Mesothelial cell of epicardium (in vitro differentiated cells): ENCODE measurements around the gene METTL6. TPM values are rescaled to one million over a fixed set of nuclear protein-coding genes. Genes with fewer than 3 reads are reported as not detected.
"Not testable (repeated sequence)": the region's sequence is repeated elsewhere in the genome, so short reads cannot be mapped to it uniquely, and the experiment has no call there.

ENCODE experiments used
- DNase-seq, 2 experiments: peaks; one replicate each; pipeline ENCODE4 v3.0.0; 2021; ENCODE audit warnings: low spot score in 2 of 2; ENCODE audit not compliant: unreplicated experiment in 2 of 2
- H3K27ac Mint-ChIP-seq: 2 replicates; pipeline ENCODE4 v1.8.0; 2021; ENCODE audit warnings: mixed read lengths
- H3K27me3 Mint-ChIP-seq: 2 replicates; pipeline ENCODE4 v1.8.0; 2021; ENCODE audit warnings: low read depth, mixed read lengths
- H3K36me3 Mint-ChIP-seq: 2 replicates; pipeline ENCODE4 v1.8.0; 2021; ENCODE audit warnings: mixed read lengths
- H3K4me1 Mint-ChIP-seq: 2 replicates; pipeline ENCODE4 v1.8.0; 2021; ENCODE audit warnings: mixed read lengths
- H3K4me3 Mint-ChIP-seq: 2 replicates; pipeline ENCODE4 v1.8.0; 2021; ENCODE audit warnings: mild to moderate bottlenecking, moderate library complexity, mixed read lengths
- H3K9me3 Mint-ChIP-seq: 2 replicates; pipeline ENCODE4 v1.8.0; 2021; ENCODE audit warnings: mixed read lengths
- CTCF ChIP-seq: fragments of 200-600 bp; sonication (generic); IDR thresholded peaks from one replicate; pipeline ENCODE4 v1.5.0; 2021; ENCODE audit warnings: antibody characterized with exemption; ENCODE audit not compliant: unreplicated experiment
- total RNA-seq: library from RNA; stranded (reverse); gene quantifications from 3 replicates; pipeline ENCODE4 v1.2.1, GENCODE V29; 2021

The METTL6 gene
- total RNA-seq, 1 donor from 2014 or later = 23.5 TPM

GRCh38 chr3:15428539-15428938 lies 1.2 kb upstream of the METTL6 start:
- Mint-ChIP-seq H3K4me3 (peak overlapping the region; percentile 96), H3K4me1 (peaks cover 34% of the 10 kb centered on the region), H3K27me3 (no peaks in the 10 kb centered on the region), H3K9me3 (no peaks in the 10 kb centered on the region), H3K36me3 (peaks cover 13% of the 10 kb centered on the region), H3K27ac (peak overlapping the region; percentile 88)
- DNase-seq = no peak
- TF ChIP-seq CTCF = no peak

DNA sequence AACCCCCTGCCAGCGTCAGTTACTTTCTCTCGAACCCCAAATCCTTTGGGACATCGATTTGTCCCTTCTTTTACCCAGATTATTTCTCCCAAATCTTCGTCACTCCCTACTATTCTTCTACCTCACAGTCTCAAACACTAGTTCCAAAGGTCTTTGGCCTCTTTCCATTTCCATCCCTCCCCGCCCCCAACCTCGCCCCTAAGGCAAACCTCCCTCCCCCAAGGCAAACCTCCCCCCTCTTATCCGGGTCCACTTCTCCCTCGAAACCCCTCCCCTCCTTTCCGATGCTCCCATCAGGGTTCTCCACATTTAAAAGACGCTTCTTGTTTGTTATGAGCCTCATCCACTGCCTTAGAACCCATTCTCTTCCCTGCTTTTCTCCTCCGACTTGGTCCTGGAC lies 637 bp upstream of the METTL6 start:
- Mint-ChIP-seq H3K4me1 (peaks cover 34% of the 10 kb centered on the region), H3K27ac (peak overlapping the region; percentile 88), H3K36me3 (peaks cover 10% of the 10 kb centered on the region), H3K9me3 (no peaks in the 10 kb centered on the region), H3K27me3 (no peaks in the 10 kb centered on the region), H3K4me3 (peak overlapping the region; percentile 96)
- no peak for TF ChIP-seq CTCF
- no peak for DNase-seq

DNA sequence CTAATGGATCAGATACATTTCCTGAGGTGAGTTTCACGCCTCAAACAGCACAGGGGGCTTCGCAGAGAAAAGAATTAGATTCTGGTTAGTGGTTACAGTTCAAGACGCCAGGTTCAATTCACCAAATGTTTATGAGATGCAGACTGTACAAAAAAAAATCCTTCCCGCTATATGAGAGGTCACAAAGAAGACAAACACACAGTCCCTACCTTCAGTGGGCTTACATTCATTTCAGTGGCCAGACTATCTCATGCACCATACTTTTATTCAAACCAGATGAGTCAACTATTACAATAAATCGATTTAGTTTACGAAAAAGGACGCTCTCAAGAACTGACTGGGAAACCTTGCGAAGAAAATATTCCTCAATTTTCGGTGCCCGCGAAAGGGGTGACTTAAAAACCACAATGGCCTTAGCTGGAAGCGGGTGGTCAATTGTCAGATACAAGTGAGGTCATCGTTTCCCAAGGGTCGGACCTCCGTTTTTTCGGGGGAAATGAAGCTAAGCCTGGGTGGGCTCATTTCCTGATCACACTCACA lies 695 bp downstream of the METTL6 start:
- Mint-ChIP-seq H3K9me3 (no peaks in the 10 kb centered on the region), H3K4me1 (peaks cover 34% of the 10 kb centered on the region), H3K27ac (peak overlapping the region; percentile 88), H3K36me3 (peaks cover 13% of the 10 kb centered on the region), H3K27me3 (no peaks in the 10 kb centered on the region), H3K4me3 (peak overlapping the region; percentile 96)
- no peak for DNase-seq
- no peak for TF ChIP-seq CTCF

DNA sequence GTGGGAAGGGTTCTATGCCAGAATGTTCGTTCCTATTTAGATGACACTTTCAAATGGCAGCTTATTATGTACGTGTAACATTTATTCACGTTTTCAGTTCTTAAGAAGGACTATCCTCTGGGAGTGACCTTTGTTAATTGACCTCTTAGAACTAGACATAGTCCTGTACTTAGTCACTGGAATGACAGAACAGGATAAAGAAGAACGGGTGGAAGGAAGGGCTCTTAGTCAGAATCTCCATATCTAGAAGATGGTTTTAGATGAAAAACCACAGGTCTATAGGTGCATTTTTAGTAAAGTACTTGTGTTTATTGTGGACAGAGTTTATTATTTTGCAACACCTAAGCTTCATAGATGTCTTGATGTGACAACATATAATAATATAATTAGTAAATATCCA lies 6.5 kb downstream of the METTL6 start:
- no peaks in the 10 kb centered on the region for H3K27me3 Mint-ChIP-seq
- DNase-seq = no peak
- H3K4me1 Mint-ChIP-seq = peaks cover 8% of the 10 kb centered on the region
- peaks cover 26% of the 10 kb centered on the region for H3K36me3 Mint-ChIP-seq
- no peak for TF ChIP-seq CTCF
- H3K4me3 Mint-ChIP-seq = no peak overlapping the region
- H3K9me3 Mint-ChIP-seq = no peaks in the 10 kb centered on the region
- H3K27ac Mint-ChIP-seq = no peak overlapping the region

- not testable (repeated sequence) for H3K9me3 Mint-ChIP-seq, H3K27ac Mint-ChIP-seq, H3K4me1 Mint-ChIP-seq, H3K4me3 Mint-ChIP-seq, H3K27me3 Mint-ChIP-seq, DNase-seq
- H3K36me3 Mint-ChIP-seq = peaks cover 40% of the 10 kb centered on the region
Observed at GRCh38 chr3:15410966-15411365, 16.4 kb downstream of the METTL6 start.

DNA sequence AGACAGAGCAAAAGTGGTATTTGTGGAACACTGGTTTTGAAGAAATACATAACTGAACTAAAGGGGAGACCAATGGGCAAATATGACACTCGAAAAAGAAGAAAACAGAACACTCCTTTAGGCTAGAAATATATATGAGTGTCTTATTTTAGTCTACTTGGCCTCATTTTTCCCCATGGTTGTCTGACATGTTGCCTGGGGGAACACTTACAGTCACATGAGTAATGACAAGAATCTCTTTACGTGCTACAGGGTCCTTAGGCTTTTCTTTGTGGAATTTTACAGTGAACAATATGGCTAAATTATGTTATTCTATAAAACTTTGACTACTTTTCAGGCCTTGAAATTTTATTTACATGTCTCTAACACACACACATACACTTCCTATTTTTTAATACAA lies 17.6 kb downstream of the METTL6 start:
- Mint-ChIP-seq H3K27me3 (no peaks in the 10 kb centered on the region), H3K9me3 (no peaks in the 10 kb centered on the region), H3K36me3 (peaks cover 29% of the 10 kb centered on the region), H3K4me1 (peaks cover 5% of the 10 kb centered on the region), H3K27ac (peak overlapping the region; percentile 58), H3K4me3 (no peak overlapping the region)
- DNase-seq = no peak
- no peak for TF ChIP-seq CTCF
